Astrocyte of the cerebellum (primary cell): ENCODE measurements around the gene COL6A3.

Source experiments
- DNase-seq: peaks from one replicate; pipeline ENCODE4 v3.0.0-alpha.2; 2011; ENCODE audit warnings: low read depth
- H3K4me3 ChIP-seq: 2 replicates; pipeline ENCODE4 v1.5.1; 2011; ENCODE audit warnings: mild to moderate bottlenecking, low read depth, low read length, moderate library complexity
- CTCF ChIP-seq: IDR thresholded peaks from 2 replicates; pipeline ENCODE4 v1.5.1; 2012; ENCODE audit warnings: low read length, low read depth, moderate library complexity, mild to moderate bottlenecking; ENCODE audit errors: missing control alignments
- in situ Hi-C: cut with HindIII; loops from 2 replicates; pipeline ENCODE4 v1.10.0; 2017; ENCODE audit warnings: low sequenced_read_pairs

COL6A3 gene

GRCh38 chr2:237434866-237435311, 20.9 kb upstream of the COL6A3 start:
- no peak for TF ChIP-seq CTCF
- H3K4me3 ChIP-seq = no peak overlapping the region
- in situ Hi-C loops = no loop called here
- no peak for DNase-seq

DNA sequence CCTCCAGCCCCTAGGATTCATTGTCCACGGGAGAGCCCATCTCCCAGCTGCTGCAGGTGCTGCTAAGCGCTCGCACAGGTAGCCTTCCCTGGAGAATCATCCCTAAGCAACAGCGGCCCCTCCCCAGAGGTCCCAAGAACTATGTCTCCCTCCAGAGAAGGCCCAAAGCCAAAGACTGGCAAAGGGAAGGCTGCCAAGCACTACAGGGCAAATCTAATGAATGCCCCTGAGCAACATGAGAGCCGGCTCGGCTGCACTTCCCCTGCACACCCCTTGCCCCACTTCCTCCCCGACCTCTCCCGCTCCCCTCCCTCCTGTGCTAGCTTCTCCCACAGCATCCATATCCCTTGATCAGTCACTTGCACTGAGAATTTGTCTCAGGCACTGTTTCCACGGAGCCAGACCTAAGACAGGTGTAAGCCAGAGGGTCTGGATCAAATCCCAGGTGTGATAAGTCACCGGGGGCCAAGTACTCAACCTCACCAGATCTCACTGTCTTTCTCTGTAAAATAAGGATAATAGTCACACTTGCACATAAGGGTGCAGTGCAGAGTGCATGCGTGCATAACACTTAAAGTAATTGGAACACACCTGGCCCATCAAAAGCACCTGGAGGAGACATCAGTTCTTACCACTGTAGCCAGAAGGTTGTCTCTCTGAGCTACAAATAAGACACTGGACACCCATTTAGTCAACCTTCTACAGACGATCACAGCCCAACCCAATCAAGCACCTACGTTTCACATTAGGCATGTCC, 20.1 kb upstream of the COL6A3 start:
- H3K4me3 ChIP-seq = no peak overlapping the region
- no peak for TF ChIP-seq CTCF
- in situ Hi-C loops = no loop called here
- no peak for DNase-seq

DNA sequence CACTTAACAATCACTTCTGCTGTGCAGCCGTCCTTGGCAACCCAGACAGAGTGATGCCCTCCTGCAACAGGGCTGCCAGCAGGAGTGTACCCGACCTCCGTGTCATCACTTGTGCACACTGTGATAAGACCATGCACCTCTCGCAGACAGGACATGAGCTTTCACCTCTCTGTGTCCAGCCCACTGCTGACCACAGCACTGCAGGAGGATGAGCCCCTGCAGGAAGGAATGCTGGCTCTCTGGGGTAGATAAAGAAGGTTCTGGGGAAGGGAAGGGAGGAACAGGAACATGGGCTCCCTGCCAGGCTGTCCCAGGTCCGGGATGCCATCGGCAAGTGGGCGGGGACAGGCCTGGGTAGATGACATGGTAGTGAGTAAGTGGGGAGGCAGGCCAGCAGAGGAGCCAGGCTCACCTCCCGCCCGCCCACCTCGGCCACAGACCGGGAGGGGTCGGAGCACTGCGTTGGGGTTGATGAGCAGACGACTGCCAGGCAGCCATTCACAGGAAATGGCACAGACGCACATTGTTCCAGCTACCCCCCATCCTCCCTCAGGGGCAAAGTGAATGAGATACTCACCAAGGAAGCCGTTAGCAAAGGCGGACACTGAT, 18.6 kb upstream of the COL6A3 start:
- no peak for DNase-seq
- TF ChIP-seq CTCF = peak; percentile 21

GRCh38 chr2:237431837-237432236, 17.9 kb upstream of the COL6A3 start:
- no peak overlapping the region for H3K4me3 ChIP-seq
- TF ChIP-seq CTCF = no peak
- no peak for DNase-seq
- in situ Hi-C loops = no loop called here

More for the DNA sequence above, 18.6 kb upstream of the COL6A3 start:
- H3K4me3 ChIP-seq = no peak overlapping the region
- in situ Hi-C loops = no loop called here

GRCh38 chr2:237431372-237431771, 17.4 kb upstream of the COL6A3 start:
- H3K4me3 ChIP-seq = no peak overlapping the region
- DNase-seq = no peak
- no peak for TF ChIP-seq CTCF
- in situ Hi-C loops = no loop called here

DNA sequence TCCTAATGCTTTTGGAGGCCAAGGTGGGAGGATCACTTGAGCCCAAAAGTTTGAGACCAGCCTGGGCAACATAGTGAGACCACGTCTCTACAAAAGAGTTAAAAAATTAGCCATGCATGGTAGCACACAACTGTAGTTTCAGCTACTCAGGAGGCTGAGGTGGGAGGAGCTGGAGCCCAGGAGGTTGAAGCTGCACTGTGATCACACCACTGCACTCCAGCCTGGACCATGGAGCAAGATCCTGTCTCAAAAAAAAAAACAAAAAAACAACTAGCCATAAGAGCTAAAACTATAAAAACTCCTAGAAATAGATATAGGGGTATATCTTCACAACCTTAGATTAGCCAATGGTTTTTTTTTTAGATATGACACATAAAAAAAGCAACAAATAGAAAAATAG, 16.9 kb upstream of the COL6A3 start:
- in situ Hi-C loops = no loop called here
- H3K4me3 ChIP-seq = no peak overlapping the region
- TF ChIP-seq CTCF = no peak
- DNase-seq = no peak
